ENCODE results near the gene SEC14L1.

DNA sequence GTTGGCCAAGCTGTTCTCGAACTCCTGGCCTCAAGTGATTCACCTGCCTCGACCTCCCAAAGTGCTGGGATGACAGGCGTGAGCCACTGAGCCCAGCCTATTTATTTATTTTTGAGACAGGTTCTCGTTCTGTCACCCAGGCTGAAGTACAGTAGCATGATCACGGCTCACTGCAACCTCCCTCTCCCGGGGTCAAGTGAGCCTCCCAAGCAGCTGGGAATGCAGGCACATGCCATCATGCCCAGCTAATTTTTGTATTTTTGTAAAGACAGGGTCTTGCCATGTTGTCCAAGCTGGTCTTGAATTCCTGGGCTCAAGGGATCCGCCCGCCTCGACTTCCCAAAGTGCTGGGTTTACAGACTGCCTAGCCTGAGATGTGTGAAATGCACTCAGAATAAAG is 10.2 kb upstream of the SEC14L1 start:
- TF ChIP-seq, protein P1, sequence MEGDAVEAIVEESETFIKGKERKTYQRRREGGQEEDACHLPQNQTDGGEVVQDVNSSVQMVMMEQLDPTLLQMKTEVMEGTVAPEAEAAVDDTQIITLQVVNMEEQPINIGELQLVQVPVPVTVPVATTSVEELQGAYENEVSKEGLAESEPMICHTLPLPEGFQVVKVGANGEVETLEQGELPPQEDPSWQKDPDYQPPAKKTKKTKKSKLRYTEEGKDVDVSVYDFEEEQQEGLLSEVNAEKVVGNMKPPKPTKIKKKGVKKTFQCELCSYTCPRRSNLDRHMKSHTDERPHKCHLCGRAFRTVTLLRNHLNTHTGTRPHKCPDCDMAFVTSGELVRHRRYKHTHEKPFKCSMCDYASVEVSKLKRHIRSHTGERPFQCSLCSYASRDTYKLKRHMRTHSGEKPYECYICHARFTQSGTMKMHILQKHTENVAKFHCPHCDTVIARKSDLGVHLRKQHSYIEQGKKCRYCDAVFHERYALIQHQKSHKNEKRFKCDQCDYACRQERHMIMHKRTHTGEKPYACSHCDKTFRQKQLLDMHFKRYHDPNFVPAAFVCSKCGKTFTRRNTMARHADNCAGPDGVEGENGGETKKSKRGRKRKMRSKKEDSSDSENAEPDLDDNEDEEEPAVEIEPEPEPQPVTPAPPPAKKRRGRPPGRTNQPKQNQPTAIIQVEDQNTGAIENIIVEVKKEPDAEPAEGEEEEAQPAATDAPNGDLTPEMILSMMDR (IDR thresholded peaks at IDR 0.05): no peak
- TF ChIP-seq EP300 (IDR thresholded peaks at IDR 0.05): no peak
